Neuron (in vitro differentiated cells): Measurements from ENCODE around the gene MARK4.

Source experiments
- H2AFZ ChIP-seq: one replicate; pipeline ENCODE4 v1.6.1; 2013; ENCODE audit warnings: low read depth, mild to moderate bottlenecking, inconsistent platforms, low read length, moderate library complexity
- H3K27me3 ChIP-seq: one replicate; pipeline ENCODE4 v1.6.1; 2013; ENCODE audit warnings: low read length; ENCODE audit not compliant: insufficient read depth
- H3K36me3 ChIP-seq: one replicate; pipeline ENCODE4 v1.6.1; 2013; ENCODE audit warnings: low read length; ENCODE audit not compliant: insufficient read depth
- H3K4me1 ChIP-seq: one replicate; pipeline ENCODE4 v1.6.1; 2013; ENCODE audit warnings: low read length; ENCODE audit not compliant: insufficient read depth
- H3K4me3 ChIP-seq: 2 replicates; pipeline ENCODE4 v1.5.1; 2013; ENCODE audit warnings: mild to moderate bottlenecking, low read length, moderate library complexity
- H3K9me3 ChIP-seq: one replicate; pipeline ENCODE4 v1.6.1; 2013; ENCODE audit warnings: low read length

The MARK4 gene

GRCh38 chr19:45250832-45251451 lies at the start of gene MARK4:
TSS of gene MARK4 (plus strand) at chr19:45251271. CDS start at chr19:45251589, 318 bp downstream.
- Histone ChIP-seq H3K27me3 (no peaks in the 10 kb centered on the region), H3K36me3 (peaks cover 6% of the 10 kb centered on the region), H3K9me3 (no peaks in the 10 kb centered on the region), H3K4me1 (peaks cover 13% of the 10 kb centered on the region), H3K4me3 (peak within 1 kb of the TSS; percentile 79), H2AFZ (peak within 1 kb of the TSS; percentile 83)

- peaks cover 2% of the 10 kb centered on the region for H3K27me3 ChIP-seq
- no peaks in the 10 kb centered on the region for H3K4me1 ChIP-seq
- H3K36me3 ChIP-seq = no peaks in the 10 kb centered on the region
- no peak overlapping the region for H2AFZ ChIP-seq
- no peak overlapping the region for H3K4me3 ChIP-seq
- H3K9me3 ChIP-seq = no peaks in the 10 kb centered on the region
Observed at GRCh38 chr19:45202637-45203036, 48.4 kb upstream of the MARK4 start.

GRCh38 chr19:45205810-45206209 lies 45.3 kb upstream of the MARK4 start:
- H3K9me3 ChIP-seq = no peaks in the 10 kb centered on the region
- H3K27me3 ChIP-seq = no peaks in the 10 kb centered on the region
- no peak overlapping the region for H3K4me3 ChIP-seq
- no peaks in the 10 kb centered on the region for H3K4me1 ChIP-seq
- no peak overlapping the region for H2AFZ ChIP-seq
- H3K36me3 ChIP-seq = no peaks in the 10 kb centered on the region

- Histone ChIP-seq H3K4me1 (no peaks in the 10 kb centered on the region), H3K4me3 (no peak overlapping the region), H3K27me3 (no peaks in the 10 kb centered on the region), H3K9me3 (no peaks in the 10 kb centered on the region), H2AFZ (no peak overlapping the region), H3K36me3 (no peaks in the 10 kb centered on the region)
Observed at GRCh38 chr19:45206328-45206727, 44.7 kb upstream of the MARK4 start.

GRCh38 chr19:45211751-45212381 lies 39.2 kb upstream of the MARK4 start:
- peaks cover 8% of the 10 kb centered on the region for H3K27me3 ChIP-seq
- no peaks in the 10 kb centered on the region for H3K4me1 ChIP-seq
- H3K36me3 ChIP-seq = no peaks in the 10 kb centered on the region
- no peak overlapping the region for H2AFZ ChIP-seq
- H3K9me3 ChIP-seq = no peaks in the 10 kb centered on the region
- H3K4me3 ChIP-seq = no peak overlapping the region

- H3K4me1 ChIP-seq = no peaks in the 10 kb centered on the region
- H3K36me3 ChIP-seq = no peaks in the 10 kb centered on the region
- no peak overlapping the region for H3K4me3 ChIP-seq
- no peaks in the 10 kb centered on the region for H3K9me3 ChIP-seq
- H3K27me3 ChIP-seq = peaks cover 16% of the 10 kb centered on the region
- H2AFZ ChIP-seq = no peak overlapping the region
Observed at GRCh38 chr19:45213031-45213430, 38.0 kb upstream of the MARK4 start.

GRCh38 chr19:45215391-45216191 lies 35.5 kb upstream of the MARK4 start:
- H2AFZ ChIP-seq = no peak overlapping the region

GRCh38 chr19:45216667-45217066 lies 34.4 kb upstream of the MARK4 start:
- Histone ChIP-seq H3K4me1 (no peaks in the 10 kb centered on the region), H3K27me3 (peaks cover 18% of the 10 kb centered on the region), H3K4me3 (no peak overlapping the region), H3K9me3 (no peaks in the 10 kb centered on the region), H3K36me3 (no peaks in the 10 kb centered on the region), H2AFZ (no peak overlapping the region)

More at GRCh38 chr19:45215391-45216191, 35.5 kb upstream of the MARK4 start:
- no peaks in the 10 kb centered on the region for H3K4me1 ChIP-seq
- peaks cover 18% of the 10 kb centered on the region for H3K27me3 ChIP-seq
- no peak overlapping the region for H3K4me3 ChIP-seq
- no peaks in the 10 kb centered on the region for H3K36me3 ChIP-seq
- H3K9me3 ChIP-seq = no peaks in the 10 kb centered on the region

GRCh38 chr19:45217193-45217956 lies 33.7 kb upstream of the MARK4 start:
- Histone ChIP-seq H3K36me3 (no peaks in the 10 kb centered on the region), H3K9me3 (no peaks in the 10 kb centered on the region), H3K4me3 (no peak overlapping the region), H3K4me1 (no peaks in the 10 kb centered on the region), H2AFZ (no peak overlapping the region), H3K27me3 (peaks cover 18% of the 10 kb centered on the region)

GRCh38 chr19:45217957-45218334 lies 33.1 kb upstream of the MARK4 start:
- no peak overlapping the region for H2AFZ ChIP-seq
- no peaks in the 10 kb centered on the region for H3K4me1 ChIP-seq
- H3K36me3 ChIP-seq = no peaks in the 10 kb centered on the region
- H3K9me3 ChIP-seq = no peaks in the 10 kb centered on the region
- H3K27me3 ChIP-seq = peaks cover 18% of the 10 kb centered on the region
- no peak overlapping the region for H3K4me3 ChIP-seq

- no peaks in the 10 kb centered on the region for H3K36me3 ChIP-seq
- H3K27me3 ChIP-seq = peaks cover 18% of the 10 kb centered on the region
- H2AFZ ChIP-seq = no peak overlapping the region
Observed at GRCh38 chr19:45218426-45218825, 32.6 kb upstream of the MARK4 start.

GRCh38 chr19:45218911-45219743 lies 31.9 kb upstream of the MARK4 start:
- Histone ChIP-seq H3K27me3 (peaks cover 18% of the 10 kb centered on the region), H3K9me3 (no peaks in the 10 kb centered on the region), H2AFZ (no peak overlapping the region), H3K4me1 (no peaks in the 10 kb centered on the region), H3K4me3 (no peak overlapping the region), H3K36me3 (no peaks in the 10 kb centered on the region)

More at GRCh38 chr19:45218426-45218825, 32.6 kb upstream of the MARK4 start:
- Histone ChIP-seq H3K9me3 (no peaks in the 10 kb centered on the region), H3K4me1 (no peaks in the 10 kb centered on the region), H3K4me3 (no peak overlapping the region)
